GM11168 (cell line): ENCODE data around the gene MSMP.

Experiments used
- in situ Hi-C: fragments of 300-500 bp; cut with MboI; formaldehyde crosslinking; loops from one replicate; pipeline ENCODE4 v1.12.0; 2022; ENCODE audit warnings: low sequenced_read_pairs; ENCODE audit not compliant: unreplicated experiment

Gene MSMP

GRCh38 chr9:35748242-35748857, 5.7 kb downstream of the MSMP start:
- in situ Hi-C loops, result loop anchor here (25.0 kb wide), 1 partner anchor 686 kb away; the partner anchor contains the start of gene VCP

GRCh38 chr9:35746583-35746982, 7.5 kb downstream of the MSMP start:
- in situ Hi-C loops, result loop anchor here (25.0 kb wide), 1 partner anchor 684 kb away; the partner anchor contains the start of gene VCP

GRCh38 chr9:35745569-35745968, 8.5 kb downstream of the MSMP start:
- in situ Hi-C loops, result loop anchor here (25.0 kb wide), 1 partner anchor 683 kb away; the partner anchor contains the start of gene VCP

- in situ Hi-C loops, result loop anchor here (25.0 kb wide), 1 partner anchor 682 kb away; the partner anchor contains the start of gene VCP
These were observed 10.1 kb downstream of the MSMP start for GRCh38 chr9:35743880-35744518.

GRCh38 chr9:35743452-35743851, 10.6 kb downstream of the MSMP start:
- in situ Hi-C loops, result loop anchor here (25.0 kb wide), 1 partner anchor 681 kb away; the partner anchor contains the start of gene VCP

GRCh38 chr9:35741740-35742139, 12.3 kb downstream of the MSMP start:
- in situ Hi-C loops, result loop anchor here (25.0 kb wide), 1 partner anchor 679 kb away; the partner anchor contains the start of gene VCP

- in situ Hi-C loops, result loop anchor here (25.0 kb wide), 1 partner anchor 678 kb away; the partner anchor contains the start of gene VCP
These were observed 13.8 kb downstream of the MSMP start for GRCh38 chr9:35740243-35740642.

GRCh38 chr9:35738924-35739323, 15.2 kb downstream of the MSMP start:
- in situ Hi-C loops, result loop anchor here (25.0 kb wide), 1 partner anchor 677 kb away; the partner anchor contains the start of gene VCP

GRCh38 chr9:35738186-35738585, 15.9 kb downstream of the MSMP start:
- in situ Hi-C loops, result loop anchor here (25.0 kb wide), 1 partner anchor 676 kb away; the partner anchor contains the start of gene VCP

GRCh38 chr9:35737143-35737542, 16.9 kb downstream of the MSMP start:
- in situ Hi-C loops, result loop anchor here (25.0 kb wide), 1 partner anchor 675 kb away; the partner anchor contains the start of gene VCP

- in situ Hi-C loops, result loop anchor here (25.0 kb wide), 1 partner anchor 674 kb away; the partner anchor contains the start of gene VCP
These were observed 17.9 kb downstream of the MSMP start for GRCh38 chr9:35736201-35736633.

GRCh38 chr9:35734096-35734495, 20.0 kb downstream of the MSMP start:
- in situ Hi-C loops, result loop anchor here (25.0 kb wide), 1 partner anchor 672 kb away; the partner anchor contains the start of gene VCP

GRCh38 chr9:35732800-35733541, 21.1 kb downstream of the MSMP start:
- in situ Hi-C loops, result loop anchor here (25.0 kb wide), 1 partner anchor 671 kb away; the partner anchor contains the start of gene VCP

GRCh38 chr9:35732185-35732799, 21.8 kb downstream of the MSMP start, which contains the start of the genes CREB3 and TLN1:
CREB3 (plus strand) TSS chr9:35732666; CDS start chr9:35732773, 107 bp downstream.
TLN1 (minus strand) TSS chr9:35732195; CDS start chr9:35725694, 6,501 bp downstream.
- in situ Hi-C loops, result loop anchor here (25.0 kb wide), 1 partner anchor 670 kb away; the partner anchor contains the start of gene VCP

GRCh38 chr9:35731415-35732184, 22.5 kb downstream of the MSMP start:
- in situ Hi-C loops, result loop anchor here (25.0 kb wide), 1 partner anchor 669 kb away; the partner anchor contains the start of gene VCP

- in situ Hi-C loops, result loop anchor here (25.0 kb wide), 1 partner anchor 668 kb away; the partner anchor contains the start of gene VCP
These were observed 23.6 kb downstream of the MSMP start for GRCh38 chr9:35730486-35730854.

GRCh38 chr9:35729700-35730485, 24.2 kb downstream of the MSMP start:
- in situ Hi-C loops, result loop anchor here (25.0 kb wide), 1 partner anchor 668 kb away; the partner anchor contains the start of gene VCP

- in situ Hi-C loops, result loop anchor here (25.0 kb wide), 1 partner anchor 667 kb away; the partner anchor contains the start of gene VCP
These were observed 25.0 kb downstream of the MSMP start for GRCh38 chr9:35729101-35729500.
